ENCODE results near the gene ACAN. TPM values are rescaled to one million over a fixed set of nuclear protein-coding genes. Genes with fewer than 3 reads are reported as not detected.

Gene ACAN
- polyA plus RNA-seq, 4 donors: 0.09 to 0.27 TPM; not detected in 2

- DNase-seq: no peak
- no peak for FAIRE-seq
These were observed 102.3 kb downstream of the ACAN start for GRCh38 chr15:88905576-88905975.

GRCh38 chr15:88906130-88906529 lies 102.9 kb downstream of the ACAN start:
- H3K36me3 ChIP-seq (ENCODE audit: control insufficient read depth in 3 of 3, insufficient read depth in 2 of 3, low read depth in 1 of 3, low read length in 3 of 3): peaks cover 0 to 49% (median 0%) of the 10 kb centered on the region in 3 donors
- FAIRE-seq: no peak

More at GRCh38 chr15:88905576-88905975, 102.3 kb downstream of the ACAN start:
- Histone ChIP-seq H3K27ac (ENCODE audit: low read depth in 1 of 3, low read length in 2 of 3) (no peak overlapping the region), H3K9me3 (ENCODE audit: control insufficient read depth in 2 of 2, insufficient read depth in 1 of 2, low read depth in 1 of 2, low read length in 1 of 2) (no peaks in the 10 kb centered on the region), H3K36me3 (ENCODE audit: control insufficient read depth in 3 of 3, insufficient read depth in 2 of 3, low read depth in 1 of 3, low read length in 3 of 3) (peaks cover 0 to 51% (median 0%) of the 10 kb centered on the region in 3 donors), H3K27me3 (ENCODE audit: control insufficient read depth in 3 of 3, insufficient read depth in 3 of 3, low read length in 3 of 3) (no peaks in the 10 kb centered on the region), H3K4me3 (ENCODE audit: low read depth in 1 of 3, low read length in 3 of 3) (no peak overlapping the region), H3K4me1 (ENCODE audit: control insufficient read depth in 3 of 3, insufficient read depth in 2 of 3, low read depth in 1 of 3, low read length in 2 of 3) (peaks cover 0 to 6% (median 0%) of the 10 kb centered on the region in 3 donors)
- WGBS, 3 donors: 76 to 92% (median 80%) methylated on average over 11 of the region's 11 CpGs

GRCh38 chr15:88906551-88906950 lies 103.3 kb downstream of the ACAN start:
- Histone ChIP-seq H3K27ac (ENCODE audit: low read depth in 1 of 3, low read length in 2 of 3) (no peak overlapping the region), H3K27me3 (ENCODE audit: control insufficient read depth in 3 of 3, insufficient read depth in 3 of 3, low read length in 3 of 3) (no peaks in the 10 kb centered on the region), H3K9me3 (ENCODE audit: control insufficient read depth in 2 of 2, insufficient read depth in 1 of 2, low read depth in 1 of 2, low read length in 1 of 2) (no peaks in the 10 kb centered on the region), H3K4me3 (ENCODE audit: low read depth in 1 of 3, low read length in 3 of 3) (no peak overlapping the region), H3K4me1 (ENCODE audit: control insufficient read depth in 3 of 3, insufficient read depth in 2 of 3, low read depth in 1 of 3, low read length in 2 of 3) (peaks cover 0 to 6% (median under 1%) of the 10 kb centered on the region in 3 donors), H3K36me3 (ENCODE audit: control insufficient read depth in 3 of 3, insufficient read depth in 2 of 3, low read depth in 1 of 3, low read length in 3 of 3) (peaks cover 0 to 46% (median 0%) of the 10 kb centered on the region in 3 donors)
- FAIRE-seq: no peak
- WGBS, 3 donors: 89 to 97% (median 91%) methylated on average over 7 of the region's 7 CpGs
- no peak for DNase-seq

More at GRCh38 chr15:88906130-88906529, 102.9 kb downstream of the ACAN start:
- H3K9me3 ChIP-seq (ENCODE audit: control insufficient read depth in 2 of 2, insufficient read depth in 1 of 2, low read depth in 1 of 2, low read length in 1 of 2): no peaks in the 10 kb centered on the region
- H3K4me1 ChIP-seq (ENCODE audit: control insufficient read depth in 3 of 3, insufficient read depth in 2 of 3, low read depth in 1 of 3, low read length in 2 of 3): peaks cover 0 to 6% (median 0%) of the 10 kb centered on the region in 3 donors
- no peak overlapping the region for H3K4me3 ChIP-seq (ENCODE audit: low read depth in 1 of 3, low read length in 3 of 3)
- WGBS, 3 donors: 87 to 93% (median 88%) methylated on average over 1 of the region's 1 CpG
- no peaks in the 10 kb centered on the region for H3K27me3 ChIP-seq (ENCODE audit: control insufficient read depth in 3 of 3, insufficient read depth in 3 of 3, low read length in 3 of 3)
- H3K27ac ChIP-seq (ENCODE audit: low read depth in 1 of 3, low read length in 2 of 3): no peak overlapping the region
- no peak for DNase-seq

GRCh38 chr15:88907111-88907510 lies 103.9 kb downstream of the ACAN start:
- Histone ChIP-seq H3K4me1 (ENCODE audit: control insufficient read depth in 3 of 3, insufficient read depth in 2 of 3, low read depth in 1 of 3, low read length in 2 of 3) (peaks cover 0 to 6% (median 4%) of the 10 kb centered on the region in 3 donors), H3K36me3 (ENCODE audit: control insufficient read depth in 3 of 3, insufficient read depth in 2 of 3, low read depth in 1 of 3, low read length in 3 of 3) (peaks cover 0 to 44% (median 0%) of the 10 kb centered on the region in 3 donors), H3K27me3 (ENCODE audit: control insufficient read depth in 3 of 3, insufficient read depth in 3 of 3, low read length in 3 of 3) (no peaks in the 10 kb centered on the region), H3K4me3 (ENCODE audit: low read depth in 1 of 3, low read length in 3 of 3) (no peak overlapping the region), H3K27ac (ENCODE audit: low read depth in 1 of 3, low read length in 2 of 3) (no peak overlapping the region), H3K9me3 (ENCODE audit: control insufficient read depth in 2 of 2, insufficient read depth in 1 of 2, low read depth in 1 of 2, low read length in 1 of 2) (no peaks in the 10 kb centered on the region)
- WGBS, 3 donors: 84 to 86% (median 85%) methylated on average over 14 of the region's 14 CpGs
- DNase-seq: no peak
- no peak for FAIRE-seq

GRCh38 chr15:88908123-88908522 lies 104.9 kb downstream of the ACAN start:
- no peaks in the 10 kb centered on the region for H3K9me3 ChIP-seq (ENCODE audit: control insufficient read depth in 2 of 2, insufficient read depth in 1 of 2, low read depth in 1 of 2, low read length in 1 of 2)
- DNase-seq (no peak), FAIRE-seq (no peak)
- H3K27me3 ChIP-seq (ENCODE audit: control insufficient read depth in 3 of 3, insufficient read depth in 3 of 3, low read length in 3 of 3): no peaks in the 10 kb centered on the region
- H3K36me3 ChIP-seq (ENCODE audit: control insufficient read depth in 3 of 3, insufficient read depth in 2 of 3, low read depth in 1 of 3, low read length in 3 of 3): peaks cover 0 to 37% (median 0%) of the 10 kb centered on the region in 3 donors
- H3K27ac ChIP-seq (ENCODE audit: low read depth in 1 of 3, low read length in 2 of 3): no peak overlapping the region
- WGBS, 3 donors: 89 to 92% (median 91%) methylated on average over 12 of the region's 12 CpGs
- no peak overlapping the region for H3K4me3 ChIP-seq (ENCODE audit: low read depth in 1 of 3, low read length in 3 of 3)
- H3K4me1 ChIP-seq (ENCODE audit: control insufficient read depth in 3 of 3, insufficient read depth in 2 of 3, low read depth in 1 of 3, low read length in 2 of 3): peaks cover 0 to 10% (median 4%) of the 10 kb centered on the region in 3 donors

- Histone ChIP-seq H3K4me1 (ENCODE audit: control insufficient read depth in 3 of 3, insufficient read depth in 2 of 3, low read depth in 1 of 3, low read length in 2 of 3) (peaks cover 0 to 10% (median 4%) of the 10 kb centered on the region in 3 donors), H3K4me3 (ENCODE audit: low read depth in 1 of 3, low read length in 3 of 3) (no peak overlapping the region), H3K36me3 (ENCODE audit: control insufficient read depth in 3 of 3, insufficient read depth in 2 of 3, low read depth in 1 of 3, low read length in 3 of 3) (peaks cover 0 to 37% (median 0%) of the 10 kb centered on the region in 3 donors), H3K9me3 (ENCODE audit: control insufficient read depth in 2 of 2, insufficient read depth in 1 of 2, low read depth in 1 of 2, low read length in 1 of 2) (no peaks in the 10 kb centered on the region), H3K27me3 (ENCODE audit: control insufficient read depth in 3 of 3, insufficient read depth in 3 of 3, low read length in 3 of 3) (no peaks in the 10 kb centered on the region), H3K27ac (ENCODE audit: low read depth in 1 of 3, low read length in 2 of 3) (no peak overlapping the region)
- DNase-seq: peak; percentile 24 to 46
- 83 to 87% (median 86%) methylated on average over 16 of the region's 16 CpGs for WGBS, 3 donors
- no peak for FAIRE-seq
These were observed 105.7 kb downstream of the ACAN start for GRCh38 chr15:88908697-88909621.

GRCh38 chr15:88909956-88910831 lies 107.0 kb downstream of the ACAN start:
- H3K9me3 ChIP-seq (ENCODE audit: control insufficient read depth in 2 of 2, insufficient read depth in 1 of 2, low read depth in 1 of 2, low read length in 1 of 2): no peaks in the 10 kb centered on the region
- no peaks in the 10 kb centered on the region for H3K27me3 ChIP-seq (ENCODE audit: control insufficient read depth in 3 of 3, insufficient read depth in 3 of 3, low read length in 3 of 3)
- H3K4me3 ChIP-seq (ENCODE audit: low read depth in 1 of 3, low read length in 3 of 3): no peak overlapping the region
- WGBS, 3 donors: 84 to 86% (median 85%) methylated on average over 12 of the region's 12 CpGs
- DNase-seq (no peak), FAIRE-seq (no peak)
- peaks cover 0 to 34% (median 0%) of the 10 kb centered on the region in 3 donors for H3K36me3 ChIP-seq (ENCODE audit: control insufficient read depth in 3 of 3, insufficient read depth in 2 of 3, low read depth in 1 of 3, low read length in 3 of 3)
- H3K4me1 ChIP-seq (ENCODE audit: control insufficient read depth in 3 of 3, insufficient read depth in 2 of 3, low read depth in 1 of 3, low read length in 2 of 3): peaks cover 0 to 6% (median 4%) of the 10 kb centered on the region in 3 donors
- H3K27ac ChIP-seq (ENCODE audit: low read depth in 1 of 3, low read length in 2 of 3): no peak overlapping the region

- no peak overlapping the region for H3K27ac ChIP-seq (ENCODE audit: low read depth in 1 of 3, low read length in 2 of 3)
- H3K4me1 ChIP-seq (ENCODE audit: control insufficient read depth in 3 of 3, insufficient read depth in 2 of 3, low read depth in 1 of 3, low read length in 2 of 3): peaks cover 0 to 4% (median 4%) of the 10 kb centered on the region in 3 donors
- H3K36me3 ChIP-seq (ENCODE audit: control insufficient read depth in 3 of 3, insufficient read depth in 2 of 3, low read depth in 1 of 3, low read length in 3 of 3): peaks cover 0 to 23% (median 0%) of the 10 kb centered on the region in 3 donors
- no peak overlapping the region for H3K4me3 ChIP-seq (ENCODE audit: low read depth in 1 of 3, low read length in 3 of 3)
- H3K27me3 ChIP-seq (ENCODE audit: control insufficient read depth in 3 of 3, insufficient read depth in 3 of 3, low read length in 3 of 3): no peaks in the 10 kb centered on the region
- FAIRE-seq (no peak), DNase-seq (peak in 1 of 2 donors; percentile 29)
- no peaks in the 10 kb centered on the region for H3K9me3 ChIP-seq (ENCODE audit: control insufficient read depth in 2 of 2, insufficient read depth in 1 of 2, low read depth in 1 of 2, low read length in 1 of 2)
- 37 to 60% (median 50%) methylated on average over 5 of the region's 5 CpGs for WGBS, 3 donors
These were observed 108.5 kb downstream of the ACAN start for GRCh38 chr15:88911766-88912118.

All from small intestine (tissue), 7 donors.